ENCODE data around the gene HEATR5A.

- TF ChIP-seq CTCF (IDR thresholded peaks at IDR 0.05; ENCODE audit: low read depth, low read length) (no peak), MYC (IDR thresholded peaks at IDR 0.05; ENCODE audit: low read depth, low read length) (no peak), POLR2A (IDR thresholded peaks at IDR 0.05; ENCODE audit: extremely low read depth, insufficient read length) (no peak)
These were observed 11.9 kb downstream of the HEATR5A start for GRCh38 chr14:31408421-31408820.

All from NB4 (cell line).